ENCODE results near the gene ATP5F1A. TPM values are rescaled to one million over a fixed set of nuclear protein-coding genes. Genes with fewer than 3 reads are reported as not detected.

Gene ATP5F1A
- polyA plus RNA-seq, 4 donors: 636 to 749 (median 691) TPM

GRCh38 chr18:46079336-46079735 lies 18.8 kb downstream of the ATP5F1A start:
- DNase-seq (ENCODE audit: low read depth in 4 of 4, low spot score in 2 of 4): no peak

- peak in 1 of 4 donors; percentile 37 for DNase-seq (ENCODE audit: low read depth in 4 of 4, low spot score in 2 of 4)
Observed at GRCh38 chr18:46073474-46074331, 24.4 kb downstream of the ATP5F1A start.

GRCh38 chr18:46072959-46073358 lies 25.1 kb downstream of the ATP5F1A start:
- no peak for DNase-seq (ENCODE audit: low read depth in 4 of 4, low spot score in 2 of 4)

DNA sequence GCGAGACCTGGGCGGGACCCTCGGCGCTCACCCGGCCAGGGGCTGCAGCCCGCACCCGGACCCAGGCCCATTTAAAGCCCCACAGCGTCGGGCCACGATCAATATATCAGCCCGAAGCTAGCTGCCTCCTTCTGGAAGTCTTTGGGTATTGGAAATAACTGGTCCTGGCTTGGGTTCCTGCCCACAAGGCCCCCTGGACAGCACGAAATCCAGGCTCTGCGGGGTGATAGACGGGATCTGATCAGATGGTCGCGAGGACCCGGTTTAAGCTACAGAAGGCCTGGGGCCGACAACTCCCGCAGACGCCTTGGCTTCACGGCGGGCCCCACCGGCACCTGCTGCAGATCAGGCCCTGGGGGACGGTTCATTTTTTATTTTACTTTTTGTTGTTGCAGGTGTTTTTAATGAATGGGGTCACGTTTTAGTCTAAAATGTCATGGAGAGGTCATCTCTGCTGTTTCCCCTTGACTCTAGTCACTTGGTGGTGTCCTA lies 25.7 kb downstream of the ATP5F1A start:
- no peak for DNase-seq (ENCODE audit: low read depth in 4 of 4, low spot score in 2 of 4)

GRCh38 chr18:46071653-46072375 lies 26.3 kb downstream of the ATP5F1A start, which contains the start of gene PSTPIP2:
Gene PSTPIP2, minus strand, starts transcription at chr18:46072260. Its CDS starts 72 bp downstream, at chr18:46072188.
- DNase-seq (ENCODE audit: low read depth in 4 of 4, low spot score in 2 of 4): peak in 1 of 4 donors; percentile 34

DNA sequence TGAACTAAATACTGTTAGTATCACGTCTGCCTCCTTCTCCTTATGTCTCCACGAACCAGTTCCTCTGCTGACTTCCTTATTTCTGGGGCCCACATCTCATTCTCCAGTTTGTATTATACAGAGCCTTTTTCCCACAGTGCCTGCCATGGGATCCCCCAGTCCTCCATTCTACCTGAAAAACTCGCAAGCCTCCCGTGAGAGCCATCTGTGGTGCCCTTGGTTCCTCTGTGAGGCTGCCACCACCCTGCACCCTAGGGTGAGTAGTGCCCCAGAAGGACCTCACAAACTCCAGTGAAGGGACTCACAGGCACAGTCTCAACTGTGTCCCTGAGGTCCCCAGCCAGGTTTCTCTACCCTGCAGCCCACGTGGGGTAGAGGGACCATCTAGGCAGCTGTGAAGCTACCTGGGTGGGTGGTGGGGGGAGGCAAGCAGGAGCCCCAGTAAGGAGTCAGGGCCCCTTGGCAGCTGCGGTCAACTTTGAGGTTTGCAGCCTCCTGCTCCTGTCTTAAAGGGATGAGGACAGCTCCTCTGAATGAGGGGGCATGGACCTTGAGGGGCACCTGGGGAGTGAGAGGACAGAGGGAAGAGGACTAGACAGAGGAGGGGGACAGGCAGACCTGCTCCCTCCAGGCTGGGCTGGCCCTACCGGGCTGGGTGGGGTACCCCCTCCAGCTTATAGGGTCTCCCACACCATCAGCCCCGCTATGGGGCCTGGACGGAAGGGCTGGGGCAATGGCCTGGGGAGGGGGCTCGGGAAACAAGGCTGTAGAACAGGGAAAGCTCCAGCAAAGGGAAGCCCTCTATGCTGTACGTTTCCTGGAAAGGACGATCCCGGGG lies 27.1 kb downstream of the ATP5F1A start:
- no peak for DNase-seq (ENCODE audit: low read depth in 4 of 4, low spot score in 2 of 4)

DNA sequence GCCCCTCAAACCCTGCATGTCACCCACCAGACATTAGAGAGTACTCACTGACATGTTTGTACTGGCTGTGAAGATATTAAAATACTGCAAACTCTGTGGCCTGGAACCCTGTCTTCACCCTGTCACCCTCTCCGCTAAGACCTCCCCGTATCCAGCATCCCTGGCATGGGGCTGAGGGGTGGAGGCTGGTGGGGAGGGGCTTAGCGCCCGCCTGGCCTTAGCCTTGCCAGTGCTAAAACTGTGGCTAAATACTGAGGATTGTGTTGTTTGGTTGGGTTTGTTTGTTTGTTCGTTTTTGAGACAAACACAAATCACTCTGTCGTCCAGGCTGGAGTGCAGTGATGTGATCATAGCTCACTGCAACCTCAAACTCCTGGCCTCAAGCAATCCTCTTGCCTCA lies 27.9 kb downstream of the ATP5F1A start:
- no peak for DNase-seq (ENCODE audit: low read depth in 4 of 4, low spot score in 2 of 4)

- DNase-seq (ENCODE audit: low read depth in 4 of 4, low spot score in 2 of 4): no peak
Observed at GRCh38 chr18:46069524-46069923, 28.6 kb downstream of the ATP5F1A start.

- no peak for DNase-seq (ENCODE audit: low read depth in 4 of 4, low spot score in 2 of 4)
Observed at GRCh38 chr18:46068763-46069162, 29.3 kb downstream of the ATP5F1A start.

- no peak for DNase-seq (ENCODE audit: low read depth in 4 of 4, low spot score in 2 of 4)
Observed at GRCh38 chr18:46067438-46068007, 30.6 kb downstream of the ATP5F1A start.

- no peak for DNase-seq (ENCODE audit: low read depth in 4 of 4, low spot score in 2 of 4)
Observed at GRCh38 chr18:46062781-46063180, 35.3 kb downstream of the ATP5F1A start.

- DNase-seq (ENCODE audit: low read depth in 4 of 4, low spot score in 2 of 4): no peak
Observed at GRCh38 chr18:46061796-46062195, 36.3 kb downstream of the ATP5F1A start.

DNA sequence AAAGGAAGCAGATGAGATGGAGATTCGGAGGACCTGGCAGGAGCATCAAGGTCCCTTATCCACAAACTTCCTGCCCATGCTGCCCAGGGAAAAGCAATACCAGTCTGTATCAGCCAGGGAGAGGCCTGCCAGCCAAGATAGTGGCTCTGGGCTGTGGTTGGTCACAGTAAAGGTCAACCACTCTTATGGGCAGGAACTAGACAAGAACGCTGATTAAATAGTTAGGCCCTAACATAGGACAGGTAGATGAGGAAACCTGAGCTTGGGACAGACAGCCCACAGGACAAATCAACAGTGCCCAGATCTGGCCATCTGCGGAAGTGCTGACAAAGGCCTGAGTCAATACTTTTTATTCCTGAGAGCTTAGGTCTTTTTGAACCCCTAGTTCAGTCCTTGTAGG lies 36.7 kb downstream of the ATP5F1A start:
- no peak for DNase-seq (ENCODE audit: low read depth in 4 of 4, low spot score in 2 of 4)

GRCh38 chr18:46060359-46060841 lies 37.7 kb downstream of the ATP5F1A start:
- no peak for DNase-seq (ENCODE audit: low read depth in 4 of 4, low spot score in 2 of 4)

- no peak for DNase-seq (ENCODE audit: low read depth in 4 of 4, low spot score in 2 of 4)
Observed at GRCh38 chr18:46055838-46056230, 42.3 kb downstream of the ATP5F1A start.

GRCh38 chr18:46054956-46055837 lies 42.9 kb downstream of the ATP5F1A start:
- no peak for DNase-seq (ENCODE audit: low read depth in 4 of 4, low spot score in 2 of 4)

- DNase-seq (ENCODE audit: low read depth in 4 of 4, low spot score in 2 of 4): no peak
Observed at GRCh38 chr18:46053368-46054095, 44.6 kb downstream of the ATP5F1A start.

GRCh38 chr18:46051731-46052461 lies 46.2 kb downstream of the ATP5F1A start:
- no peak for DNase-seq (ENCODE audit: low read depth in 4 of 4, low spot score in 2 of 4)
